ENCODE data around the gene ITPKB. TPM values are rescaled to one million over a fixed set of nuclear protein-coding genes. Genes with fewer than 3 reads are reported as not detected.
A peak's percentile ranks its signal among the peaks of the same experiment; 100 is the strongest.
"Not testable (repeated sequence)": the region's sequence is repeated elsewhere in the genome, so short reads cannot be mapped to it uniquely, and the experiment has no call there.

ITPKB gene
- polyA plus RNA-seq, 12 donors = 18.6 to 32.0 (median 23.7) TPM; not detected in 1

DNA sequence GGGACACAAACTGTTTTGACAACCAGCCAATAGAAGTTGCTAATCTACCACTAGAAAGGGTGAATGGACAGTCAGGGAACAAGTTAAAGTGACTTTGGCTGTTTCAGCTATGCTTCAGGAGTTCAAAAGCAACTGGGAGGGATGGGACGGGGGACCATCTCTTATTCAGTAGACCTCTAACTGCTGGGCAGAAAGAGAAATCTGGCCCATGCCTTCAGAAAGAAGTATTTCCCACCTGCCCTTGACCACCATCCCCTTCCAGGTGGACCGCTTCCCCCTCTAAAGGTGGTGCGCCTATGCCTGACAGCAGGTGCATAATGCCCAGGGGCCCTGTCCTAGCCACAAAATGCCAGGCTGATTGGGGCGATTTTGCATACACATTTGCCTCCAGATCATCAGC is 5.2 kb downstream of the ITPKB start:
- no peak for DNase-seq

- no peak for DNase-seq
Observed at GRCh38 chr1:226733304-226733703, 5.8 kb downstream of the ITPKB start.

DNA sequence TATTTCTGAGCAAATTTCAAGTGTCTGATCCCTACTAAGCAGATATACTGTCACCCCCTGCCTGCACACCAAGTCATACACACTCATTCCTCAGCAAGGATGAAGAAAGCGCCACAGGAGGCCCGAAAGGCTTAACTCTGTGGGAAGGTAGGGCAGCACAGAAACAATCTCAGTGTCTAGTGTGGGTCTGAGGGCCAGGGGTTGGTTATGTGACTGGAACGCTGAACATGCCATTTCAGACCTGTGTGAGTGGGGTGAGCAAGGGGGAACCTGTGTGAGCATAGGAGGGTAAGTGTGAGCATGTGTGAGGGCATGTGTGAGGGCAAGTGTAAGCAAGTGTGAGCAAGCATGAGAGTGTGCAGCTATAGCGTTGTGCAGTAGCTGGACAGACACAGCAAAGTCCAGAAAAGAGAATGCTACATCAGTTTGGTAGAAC is 6.2 kb downstream of the ITPKB start:
- DNase-seq = no peak

GRCh38 chr1:226731257-226731893 is 7.7 kb downstream of the ITPKB start:
- no peak for DNase-seq

- no peak for DNase-seq
Observed at GRCh38 chr1:226730836-226731235, 8.2 kb downstream of the ITPKB start.

GRCh38 chr1:226730071-226730470 is 9.0 kb downstream of the ITPKB start:
- no peak for DNase-seq

DNA sequence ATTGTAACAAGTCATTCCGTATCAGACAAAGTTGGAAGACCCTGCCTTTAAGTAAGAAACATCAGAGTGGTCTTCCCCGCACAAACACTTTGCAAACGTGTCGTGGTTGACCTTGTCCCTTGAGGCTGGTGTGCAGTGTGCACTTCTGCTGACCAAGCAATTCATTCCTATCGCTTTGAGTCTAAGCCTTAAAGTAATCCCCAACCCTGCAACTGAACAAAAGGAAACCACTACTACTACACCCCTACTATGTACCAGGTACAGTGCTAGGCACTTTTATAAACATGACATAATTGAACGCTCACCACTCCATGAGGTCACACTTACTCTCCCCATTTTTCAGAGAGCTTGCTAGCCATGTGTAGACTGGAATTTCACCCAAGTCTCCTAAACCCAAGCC is 10.6 kb downstream of the ITPKB start:
- no peak for DNase-seq

DNA sequence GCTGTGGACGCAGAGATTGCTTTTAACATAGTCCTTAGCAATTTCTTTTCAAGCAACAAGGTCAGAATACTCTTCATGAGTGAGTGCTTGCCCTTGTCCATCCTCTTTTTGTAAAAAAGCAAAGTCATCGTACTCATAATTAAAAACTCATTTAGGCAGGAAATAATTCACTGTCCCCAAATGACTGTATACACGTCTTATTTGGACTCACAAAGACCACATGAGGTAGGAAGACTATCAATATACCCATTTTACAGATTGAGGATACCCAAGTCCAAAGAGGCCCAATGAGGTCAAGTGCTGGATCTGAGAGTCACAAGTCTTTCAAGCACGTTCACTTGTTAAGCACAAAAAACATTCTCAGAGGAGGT is 13.2 kb downstream of the ITPKB start:
- DNase-seq = no peak

DNA sequence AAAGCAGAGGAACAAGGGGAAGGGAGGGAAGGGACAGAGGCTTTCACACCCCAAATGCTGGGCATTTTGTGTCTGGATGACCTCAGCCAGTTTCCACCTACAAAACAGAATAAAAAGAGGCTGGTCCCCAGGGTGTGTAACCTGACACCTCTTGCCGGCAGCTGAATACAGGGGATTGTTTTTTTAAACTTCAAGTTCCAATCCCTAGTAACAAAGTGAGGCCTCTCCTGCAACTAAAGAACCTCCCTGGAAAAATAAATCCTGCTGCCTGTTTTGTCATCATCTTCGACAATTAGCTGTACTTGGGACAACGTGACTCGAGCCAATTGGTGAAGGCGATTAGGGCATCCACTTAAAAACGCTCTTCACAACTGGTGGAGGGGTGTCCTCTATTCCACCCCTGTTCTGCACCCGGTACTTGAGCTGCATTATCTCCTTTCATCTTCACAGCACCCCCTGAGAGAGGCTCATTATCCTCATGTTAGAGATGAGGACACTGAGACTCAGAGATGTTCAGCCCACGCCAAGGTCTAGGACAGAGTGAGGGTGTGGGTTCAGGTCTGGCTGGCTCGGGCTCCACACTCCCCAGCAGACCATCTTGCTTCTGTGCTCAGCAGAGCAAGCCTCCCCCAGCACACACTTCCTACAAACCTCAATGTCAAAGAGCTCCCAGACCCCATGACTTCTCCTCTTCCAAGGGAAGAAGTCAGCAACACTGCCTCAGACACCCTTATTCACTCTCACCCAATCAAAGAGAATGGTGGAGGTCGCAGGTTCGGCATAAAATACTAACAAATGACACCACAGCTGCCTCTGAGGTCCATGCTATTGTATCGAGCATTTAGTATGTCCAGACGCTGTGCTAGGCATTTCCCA is 15.2 kb downstream of the ITPKB start:
- peak; percentile 64 for DNase-seq

DNA sequence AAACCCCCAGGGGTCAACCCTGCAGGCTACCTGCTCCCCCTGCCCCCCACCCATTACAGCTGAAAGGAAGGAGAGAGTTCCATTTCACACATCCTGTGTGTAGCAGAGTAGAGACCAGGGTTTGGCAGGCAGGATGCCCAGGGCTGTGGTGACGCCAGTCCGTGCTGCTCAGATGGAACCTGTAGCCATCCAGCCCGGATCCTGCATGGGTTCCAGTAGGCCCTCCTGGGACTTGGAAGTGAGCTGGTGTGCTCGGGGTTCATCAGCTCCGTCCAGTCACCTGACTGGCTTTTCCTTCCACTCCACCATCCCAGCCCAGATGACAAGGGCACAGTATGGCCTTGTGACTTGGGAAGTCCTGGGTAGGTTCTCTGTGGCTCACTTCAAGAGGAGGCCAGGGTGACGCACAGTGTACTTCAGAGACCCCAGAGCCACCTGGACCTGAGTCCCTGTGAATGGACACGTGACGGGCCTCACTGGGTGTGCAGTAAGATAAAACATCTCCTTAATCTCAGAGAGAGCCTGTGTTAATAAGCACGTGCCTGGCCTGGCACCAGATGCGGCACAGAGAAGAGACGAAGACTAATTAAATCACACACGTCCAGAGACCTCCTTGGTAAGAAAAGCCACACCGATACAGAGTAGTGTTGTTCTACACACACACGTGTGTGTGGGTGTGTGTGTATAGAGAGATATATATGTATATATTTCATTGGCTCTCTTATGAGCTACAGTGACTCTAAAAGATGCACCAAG is 16.0 kb downstream of the ITPKB start:
- no peak for DNase-seq

- no peak for DNase-seq
Observed at GRCh38 chr1:226722240-226722900, 16.7 kb downstream of the ITPKB start.

- DNase-seq = not testable (repeated sequence)
Observed at GRCh38 chr1:226720574-226720973, 18.5 kb downstream of the ITPKB start.

DNA sequence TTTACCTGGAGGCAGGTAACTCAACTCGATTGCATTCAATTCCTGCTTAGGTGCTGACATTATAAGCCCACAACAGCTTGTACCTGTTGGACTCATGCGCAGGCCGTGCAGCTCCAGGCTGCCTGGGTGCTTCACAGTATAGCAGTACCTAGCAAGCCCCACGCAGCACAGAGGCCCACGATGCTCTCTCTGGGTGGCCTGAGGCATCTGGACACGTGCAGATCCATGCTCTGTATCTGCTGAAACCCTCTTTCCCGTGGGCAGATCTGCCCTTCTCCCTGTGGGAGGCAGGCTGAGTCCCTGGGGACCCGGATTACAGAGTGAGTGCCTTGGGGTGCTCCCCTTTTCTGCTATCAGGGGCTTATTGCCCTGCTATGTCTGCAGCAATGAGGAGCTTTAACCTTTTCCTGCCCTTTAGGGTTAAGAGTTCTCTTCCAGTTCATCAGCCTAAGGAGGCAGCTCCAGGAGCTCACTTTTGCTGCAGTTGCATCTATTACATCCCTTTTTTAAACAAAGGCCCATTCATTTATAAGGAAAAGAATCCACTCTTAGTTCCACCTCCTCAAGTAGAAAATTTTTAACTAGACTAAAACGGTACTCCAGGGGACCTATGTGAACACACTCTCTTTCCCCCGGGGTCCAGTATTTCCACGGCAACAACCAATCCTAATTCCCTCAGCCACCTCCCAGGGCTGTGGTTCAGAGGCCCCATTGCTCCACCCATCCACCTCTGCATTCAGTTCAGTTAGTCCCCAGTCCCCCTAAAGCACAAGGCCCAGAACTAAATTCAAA is 19.3 kb downstream of the ITPKB start:
- no peak for DNase-seq

DNA sequence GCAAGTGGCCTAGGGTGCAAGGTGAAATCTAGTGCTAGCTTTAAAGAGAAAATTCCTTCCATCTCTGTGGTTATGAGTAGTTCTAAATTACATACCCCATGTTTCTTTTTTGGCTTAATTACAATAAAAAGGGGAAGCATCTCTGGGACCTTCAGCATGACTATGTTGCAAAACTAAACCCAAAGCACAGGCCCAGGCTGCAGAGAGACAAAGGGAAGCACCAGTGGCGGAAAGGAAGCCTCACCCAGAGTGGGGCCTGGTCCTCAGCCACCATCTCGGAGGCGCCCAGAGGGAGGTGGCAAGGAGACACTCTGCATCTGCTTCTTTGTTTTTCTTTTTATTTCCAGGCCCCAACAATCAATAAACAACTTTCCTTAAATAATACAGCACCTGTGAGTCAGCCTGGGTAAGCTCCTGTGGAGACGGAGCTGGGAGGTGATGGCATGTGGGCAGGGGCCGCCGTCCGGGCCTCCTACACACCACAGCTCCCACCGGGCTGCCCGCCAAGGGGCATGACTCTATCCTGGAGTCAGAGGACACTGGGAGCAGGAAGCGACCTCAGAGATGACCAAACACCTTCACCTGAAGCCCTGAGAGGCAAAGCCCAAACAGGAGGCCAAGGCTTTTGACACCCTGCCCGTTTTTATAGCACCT is 21.7 kb downstream of the ITPKB start:
- DNase-seq = no peak

DNA sequence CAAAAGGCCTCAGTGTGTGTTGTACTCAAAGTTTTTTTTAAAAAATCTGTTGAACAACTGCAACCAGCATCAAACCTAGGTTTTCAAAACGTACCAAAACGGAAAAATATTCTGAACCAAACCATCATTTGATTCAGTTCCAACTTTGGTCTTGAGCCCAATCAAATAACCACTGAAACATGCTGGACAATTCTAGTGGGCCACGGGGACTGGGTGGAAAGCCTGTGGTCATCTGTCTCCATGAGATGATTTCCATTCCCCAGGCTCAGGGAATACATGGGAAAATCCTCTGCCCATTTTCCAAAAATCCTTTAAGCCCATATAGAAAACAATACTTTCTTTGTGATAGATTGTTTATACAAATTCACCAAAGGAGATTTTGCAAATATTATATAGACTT is 22.5 kb downstream of the ITPKB start:
- no peak for DNase-seq

GRCh38 chr1:226714148-226714547 is 24.9 kb downstream of the ITPKB start:
- no peak for DNase-seq

- DNase-seq = no peak
Observed at GRCh38 chr1:226712742-226713419, 26.2 kb downstream of the ITPKB start.

DNA sequence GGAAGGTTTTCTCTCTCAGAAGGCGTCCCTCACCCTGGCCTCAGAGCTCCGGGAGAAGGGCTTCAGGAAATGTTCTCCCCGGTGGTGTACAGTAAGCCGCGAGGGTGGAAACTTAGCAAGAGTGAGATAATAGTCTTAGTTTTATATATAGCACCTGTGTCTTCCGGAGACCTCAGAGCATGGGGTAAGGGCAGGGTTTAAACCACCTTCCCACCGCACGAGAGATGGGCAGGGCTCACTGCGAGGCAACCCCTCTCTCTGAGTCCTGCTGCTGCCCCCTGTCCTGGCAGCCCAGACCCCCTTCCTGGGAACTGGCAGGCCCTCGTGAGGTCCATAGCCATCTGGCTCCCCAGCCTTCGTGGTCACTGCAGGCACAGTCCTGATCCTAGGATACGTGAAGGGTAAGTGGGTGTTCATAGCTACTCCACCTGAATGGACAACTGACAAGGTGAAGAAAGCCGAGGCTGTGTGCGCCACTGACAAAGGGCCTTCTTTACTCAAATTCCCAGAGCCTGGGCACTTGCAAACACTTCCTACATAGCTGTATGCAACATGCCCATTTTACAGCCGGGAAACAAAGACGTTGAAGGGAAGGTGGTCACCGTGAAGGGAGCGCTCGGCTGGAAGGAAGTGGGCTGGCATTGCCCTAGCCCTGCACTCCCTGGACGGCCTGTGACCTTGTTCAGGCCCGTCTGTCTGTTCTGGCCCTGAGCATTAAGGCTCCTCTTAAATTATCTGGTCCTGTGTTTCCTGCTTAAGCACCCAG is 26.9 kb downstream of the ITPKB start:
- DNase-seq = no peak

GRCh38 chr1:226710501-226710900 is 28.6 kb downstream of the ITPKB start:
- DNase-seq = no peak
